Colonic mucosa (tissue), 4 donors: ENCODE data around the gene PDZK1. TPM values are rescaled to one million over a fixed set of nuclear protein-coding genes. Genes with fewer than 3 reads are reported as not detected.

Experiments used
- DNase-seq: peaks from one replicate; pipeline ENCODE4 v3.0.0-alpha.2; 2020
- H3K27ac ChIP-seq: fragments of 200-600 bp; one replicate; pipeline ENCODE4 v1.8.0; 2021
- H3K27me3 ChIP-seq: fragments of 200-600 bp; one replicate; pipeline ENCODE4 v1.8.0; 2021
- H3K36me3 ChIP-seq: fragments of 200-600 bp; one replicate; pipeline ENCODE4 v1.8.0; 2021
- H3K4me1 ChIP-seq: fragments of 200-600 bp; one replicate; pipeline ENCODE4 v1.8.0; 2021; ENCODE audit warnings: mild to moderate bottlenecking
- H3K4me3 ChIP-seq: fragments of 200-600 bp; one replicate; pipeline ENCODE4 v1.8.0; 2021
- H3K9ac ChIP-seq, 2 donors: one replicate each; pipeline ENCODE4 v1.7.0; 2013; ENCODE audit warnings: control low read depth in 2 of 2, low read depth in 2 of 2, low read length in 2 of 2
- H3K9me3 ChIP-seq: fragments of 200-600 bp; one replicate; pipeline ENCODE4 v1.8.0; 2021
- intact Hi-C: fragments of 100-400 bp; cut with DNase I; formaldehyde crosslinking; loops from one replicate; pipeline ENCODE4 v1.14.1; 2022
- total RNA-seq, 2 donors: library from RNA; stranded (reverse); fragmentation: NEBNext Ultra II Directional in 1 of 2; extraction: Animal tissue kit (Norgen Biotek cat#: 25700) in 1 of 2; gene quantifications; one replicate each; pipeline ENCODE4 v1.2.1, GENCODE V29; 2021
- TF ChIP-seq, protein P1 (sequence below): fragments of 200-600 bp; IDR thresholded peaks from one replicate; pipeline ENCODE4 v1.8.0; 2022; ENCODE audit warnings: antibody characterized with exemption, mild to moderate bottlenecking
- donor health status: healthy.
- donor health status: DM: no; HTN: no; CAD: no.
- donor health status: DM: no; HTN: no; CAD: no.

The PDZK1 gene
- total RNA-seq, 2 donors from 2014 or later: 0.64 to 0.98 TPM

DNA sequence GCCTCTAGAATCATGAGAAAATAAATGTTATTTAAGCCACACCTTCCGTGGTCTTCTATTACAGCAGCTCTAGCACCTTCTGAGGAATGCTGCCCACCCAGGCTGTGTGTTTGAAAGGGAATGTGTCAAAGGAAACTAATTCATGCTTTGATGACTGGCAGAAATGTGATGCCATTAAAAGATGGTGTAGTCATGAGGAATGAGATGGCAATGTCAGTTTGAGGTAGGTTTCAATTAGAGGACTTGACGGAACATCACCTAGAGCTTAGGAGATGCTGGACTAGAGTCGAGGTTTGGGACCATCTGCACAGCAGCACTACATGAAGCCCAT lies 10.6 kb downstream of the PDZK1 start:
- Histone ChIP-seq H3K27ac (no peak overlapping the region), H3K9ac (no peak overlapping the region), H3K36me3 (no peaks in the 10 kb centered on the region), H3K9me3 (no peaks in the 10 kb centered on the region), H3K27me3 (no peaks in the 10 kb centered on the region), H3K4me3 (no peak overlapping the region), H3K4me1 (no peaks in the 10 kb centered on the region)
- TF ChIP-seq, protein P1, sequence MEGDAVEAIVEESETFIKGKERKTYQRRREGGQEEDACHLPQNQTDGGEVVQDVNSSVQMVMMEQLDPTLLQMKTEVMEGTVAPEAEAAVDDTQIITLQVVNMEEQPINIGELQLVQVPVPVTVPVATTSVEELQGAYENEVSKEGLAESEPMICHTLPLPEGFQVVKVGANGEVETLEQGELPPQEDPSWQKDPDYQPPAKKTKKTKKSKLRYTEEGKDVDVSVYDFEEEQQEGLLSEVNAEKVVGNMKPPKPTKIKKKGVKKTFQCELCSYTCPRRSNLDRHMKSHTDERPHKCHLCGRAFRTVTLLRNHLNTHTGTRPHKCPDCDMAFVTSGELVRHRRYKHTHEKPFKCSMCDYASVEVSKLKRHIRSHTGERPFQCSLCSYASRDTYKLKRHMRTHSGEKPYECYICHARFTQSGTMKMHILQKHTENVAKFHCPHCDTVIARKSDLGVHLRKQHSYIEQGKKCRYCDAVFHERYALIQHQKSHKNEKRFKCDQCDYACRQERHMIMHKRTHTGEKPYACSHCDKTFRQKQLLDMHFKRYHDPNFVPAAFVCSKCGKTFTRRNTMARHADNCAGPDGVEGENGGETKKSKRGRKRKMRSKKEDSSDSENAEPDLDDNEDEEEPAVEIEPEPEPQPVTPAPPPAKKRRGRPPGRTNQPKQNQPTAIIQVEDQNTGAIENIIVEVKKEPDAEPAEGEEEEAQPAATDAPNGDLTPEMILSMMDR: no peak
- intact Hi-C loops: no loop called here
- no peak for DNase-seq

DNA sequence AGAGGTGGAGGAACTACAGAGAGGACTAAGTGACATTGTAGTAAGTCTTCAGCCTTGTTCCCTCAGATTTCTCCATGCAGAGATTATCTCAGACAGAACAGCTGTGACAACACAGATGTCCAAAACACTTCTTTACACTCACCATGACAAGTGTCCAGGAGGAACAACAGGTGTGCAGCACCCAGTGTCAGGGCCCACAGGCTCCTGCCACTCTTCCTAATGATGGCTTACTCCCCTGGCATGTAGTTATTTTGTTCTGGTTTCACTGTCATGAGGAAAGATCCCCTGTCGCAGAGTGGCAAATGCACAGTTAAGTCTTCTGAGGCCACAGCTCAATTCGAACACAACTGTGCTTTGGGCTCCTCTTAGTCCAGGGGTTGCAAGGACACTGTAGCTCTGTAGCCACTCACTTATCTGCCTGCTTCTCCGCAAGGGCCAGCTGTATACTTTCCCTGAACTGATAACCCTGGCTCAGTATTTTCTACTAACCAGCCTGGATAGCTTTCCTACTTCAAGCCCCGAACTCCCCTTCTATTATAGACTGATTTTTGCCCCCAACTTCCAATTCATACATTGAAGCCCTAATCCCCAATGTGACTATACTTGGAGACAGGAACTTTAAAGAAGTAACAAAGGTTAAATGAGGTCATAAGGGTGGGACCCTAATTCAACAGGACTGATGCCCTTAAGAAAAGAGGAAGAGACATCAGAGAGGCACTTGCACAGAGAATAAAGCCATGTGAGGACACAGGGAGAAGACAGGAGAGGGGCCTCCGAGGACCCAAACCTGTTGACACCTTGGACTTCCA lies 11.1 kb downstream of the PDZK1 start:
- no peaks in the 10 kb centered on the region for H3K27me3 ChIP-seq
- H3K9me3 ChIP-seq: no peaks in the 10 kb centered on the region
- H3K36me3 ChIP-seq: no peaks in the 10 kb centered on the region
- H3K9ac ChIP-seq: no peak overlapping the region
- no peaks in the 10 kb centered on the region for H3K4me1 ChIP-seq
- no peak overlapping the region for H3K4me3 ChIP-seq
- intact Hi-C loops: no loop called here
- TF ChIP-seq, protein P1: no peak
- no peak overlapping the region for H3K27ac ChIP-seq
- no peak for DNase-seq

DNA sequence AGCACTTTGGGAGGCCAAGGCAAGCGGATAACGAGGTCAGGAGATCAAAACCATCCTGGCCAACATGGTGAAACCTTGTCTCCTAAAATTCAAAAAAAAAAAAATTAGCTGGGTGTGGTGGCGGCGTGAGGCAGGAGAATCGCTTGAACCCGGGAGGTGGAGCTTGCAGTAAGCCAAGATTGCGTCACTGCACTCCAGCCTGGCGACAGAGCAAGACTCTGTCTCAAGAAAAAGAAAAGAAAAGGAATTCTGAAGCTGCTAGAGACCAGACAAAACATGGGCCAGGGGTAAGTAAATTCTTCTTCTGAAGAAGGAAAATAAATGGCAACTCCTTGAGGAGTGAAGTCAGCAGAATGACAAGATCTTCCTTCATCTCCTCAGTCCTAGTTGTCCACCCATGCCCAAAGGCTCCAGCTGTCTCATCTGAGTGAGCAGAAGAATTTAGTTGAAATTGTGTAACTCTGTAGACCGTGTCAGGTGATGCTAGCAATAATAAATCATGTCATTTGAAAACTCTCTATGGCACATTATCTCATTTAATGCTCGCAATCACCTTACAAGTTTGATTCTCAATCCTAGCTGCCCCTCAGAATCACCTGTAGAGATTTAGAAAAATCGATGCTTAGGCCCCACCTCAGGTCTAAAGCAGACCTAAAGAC lies 14.3 kb downstream of the PDZK1 start:
- no peaks in the 10 kb centered on the region for H3K27me3 ChIP-seq
- no peak overlapping the region for H3K27ac ChIP-seq
- H3K9me3 ChIP-seq: no peaks in the 10 kb centered on the region
- TF ChIP-seq, protein P1: no peak
- intact Hi-C loops: no loop called here
- no peaks in the 10 kb centered on the region for H3K4me1 ChIP-seq
- no peak for DNase-seq
- no peak overlapping the region for H3K9ac ChIP-seq
- H3K4me3 ChIP-seq: no peak overlapping the region
- H3K36me3 ChIP-seq: no peaks in the 10 kb centered on the region

DNA sequence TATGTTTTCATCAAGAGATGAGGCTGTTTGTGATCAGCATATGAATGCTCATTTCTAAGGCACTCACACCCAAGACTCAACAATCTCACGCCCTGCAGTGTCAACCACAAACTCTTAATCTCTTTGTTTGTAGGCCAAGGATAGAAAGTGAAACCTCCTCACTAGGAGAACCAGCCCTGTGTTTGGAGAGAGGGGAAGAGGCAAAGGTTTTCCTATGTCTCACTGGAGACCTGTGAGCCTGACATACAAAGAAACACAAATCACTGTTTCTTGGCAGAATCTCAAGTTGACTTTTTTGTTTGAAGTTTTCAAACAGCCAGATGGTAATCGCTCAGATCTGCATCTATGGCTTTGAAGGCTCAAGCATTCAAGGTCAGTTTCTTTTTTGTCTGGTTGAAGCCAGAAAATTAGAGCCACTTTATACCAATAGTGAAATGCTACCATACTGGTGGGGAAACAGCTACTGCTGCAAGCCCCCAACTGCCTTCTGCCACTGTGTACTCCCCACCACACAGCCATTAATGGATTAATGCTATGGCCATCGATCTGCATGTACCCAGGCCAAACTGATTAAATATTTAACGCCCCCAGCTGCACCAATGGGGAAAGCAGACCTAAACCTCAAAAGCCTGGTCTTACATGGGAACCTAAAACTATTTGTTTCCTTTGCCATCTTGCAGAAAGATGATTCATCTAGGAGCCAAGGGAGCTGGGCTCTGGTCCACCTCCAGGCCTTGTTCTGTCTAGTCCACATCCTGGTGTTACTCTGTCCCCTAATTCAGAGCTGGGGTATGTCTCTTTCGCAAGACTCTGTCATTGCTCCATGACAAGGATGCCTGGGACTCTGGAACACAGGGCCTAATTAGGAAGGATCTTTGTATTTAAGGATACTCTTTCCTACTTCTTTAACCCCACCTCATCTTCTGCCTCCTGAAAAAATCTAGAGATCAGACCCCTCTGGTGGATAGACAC lies 16.3 kb downstream of the PDZK1 start:
- DNase-seq: no peak
- no peak overlapping the region for H3K9ac ChIP-seq
- intact Hi-C loops: no loop called here
- no peaks in the 10 kb centered on the region for H3K27me3 ChIP-seq
- H3K4me3 ChIP-seq: no peak overlapping the region
- H3K9me3 ChIP-seq: no peaks in the 10 kb centered on the region
- no peak overlapping the region for H3K27ac ChIP-seq
- TF ChIP-seq, protein P1: no peak
- H3K36me3 ChIP-seq: no peaks in the 10 kb centered on the region
- H3K4me1 ChIP-seq: no peaks in the 10 kb centered on the region

DNA sequence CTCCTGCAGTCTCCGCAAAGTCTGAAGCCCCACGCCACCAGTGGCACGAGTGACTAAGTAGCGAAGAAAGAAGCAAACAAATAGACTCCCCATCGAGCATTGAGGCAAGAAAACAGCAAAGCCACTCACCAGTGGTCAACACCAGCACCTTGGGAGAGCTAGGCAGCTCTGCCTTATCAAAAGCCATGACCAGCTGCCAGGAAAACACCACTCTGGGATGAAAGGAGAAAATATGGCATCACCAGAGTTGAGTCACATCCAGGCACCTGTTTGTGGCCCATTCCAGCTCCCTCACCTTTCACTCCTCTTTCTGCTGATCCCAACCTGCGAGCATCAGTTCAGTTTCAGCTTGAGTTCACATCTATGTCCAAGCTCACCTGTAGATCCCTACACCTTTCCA lies 17.2 kb downstream of the PDZK1 start:
- no peak overlapping the region for H3K9ac ChIP-seq

More for the DNA sequence above, 17.2 kb downstream of the PDZK1 start:
- Histone ChIP-seq H3K4me1 (no peaks in the 10 kb centered on the region), H3K4me3 (no peak overlapping the region), H3K9me3 (no peaks in the 10 kb centered on the region), H3K27ac (no peak overlapping the region), H3K36me3 (no peaks in the 10 kb centered on the region), H3K27me3 (no peaks in the 10 kb centered on the region)
- no peak for DNase-seq
- intact Hi-C loops: no loop called here
- TF ChIP-seq, protein P1: no peak
